Ovary (tissue), 3 donors: ENCODE measurements around the gene PPP1R2B.

Experiments
- CTCF ChIP-seq, 3 donors: fragments of 450-650 bp in 2 of 3; fragments of 200-600 bp in 1 of 3; IDR thresholded peaks; one replicate each; pipeline versions ENCODE4 v1.5.1 to v1.8.0; 2016 to 2022; ENCODE audit warnings: antibody characterized with exemption in 3 of 3, mild to moderate bottlenecking in 1 of 3
- EP300 ChIP-seq: sonication (generic); formaldehyde crosslinking; IDR thresholded peaks from one replicate; pipeline ENCODE4 v1.6.1; 2017; ENCODE audit warnings: antibody characterized with exemption
- POLR2A ChIP-seq: fragments of 450-650 bp; IDR thresholded peaks from one replicate; pipeline ENCODE4 v1.6.1; 2017; ENCODE audit warnings: antibody characterized with exemption, mild to moderate bottlenecking, moderate library complexity
- donor health status: DM: no; HTN: no; CAD: no.

- no peak for TF ChIP-seq CTCF (IDR thresholded peaks at IDR 0.05)
- no peak for TF ChIP-seq POLR2A
- no peak for TF ChIP-seq EP300
Observed at GRCh38 chr5:156803404-156803803, 46.7 kb upstream of the PPP1R2B start.
